ENCODE results near the gene LRRC37A3. TPM values are rescaled to one million over a fixed set of nuclear protein-coding genes. Genes with fewer than 3 reads are reported as not detected.
"Not testable (repeated sequence)": the region's sequence is repeated elsewhere in the genome, so short reads cannot be mapped to it uniquely, and the experiment has no call there.

The LRRC37A3 gene
- total RNA-seq, 1 donor from 2014 or later: 40.6 TPM

GRCh38 chr17:64927444-64927843 is 8.2 kb upstream of the LRRC37A3 start:
- not testable (repeated sequence) for H3K36me3 Mint-ChIP-seq (ENCODE audit: insufficient read depth); H3K27me3 Mint-ChIP-seq; H3K9me3 Mint-ChIP-seq (ENCODE audit: low read depth); H3K27ac Mint-ChIP-seq; H3K4me1 Mint-ChIP-seq (ENCODE audit: low read depth); H3K4me3 Mint-ChIP-seq (ENCODE audit: low read depth)
- TF ChIP-seq CTCF (IDR thresholded peaks at IDR 0.05; ENCODE audit: unreplicated experiment): peak; percentile 67
- peak; percentile 43 for DNase-seq (ENCODE audit: low spot score, unreplicated experiment)

GRCh38 chr17:64926430-64926829 is 7.2 kb upstream of the LRRC37A3 start:
- DNase-seq (ENCODE audit: low spot score, unreplicated experiment); H3K36me3 Mint-ChIP-seq (ENCODE audit: insufficient read depth); H3K27ac Mint-ChIP-seq: not testable (repeated sequence)

GRCh38 chr17:64925244-64925643 is 6.0 kb upstream of the LRRC37A3 start:
- DNase-seq (ENCODE audit: low spot score, unreplicated experiment); H3K27me3 Mint-ChIP-seq; H3K9me3 Mint-ChIP-seq (ENCODE audit: low read depth); H3K4me1 Mint-ChIP-seq (ENCODE audit: low read depth); H3K4me3 Mint-ChIP-seq (ENCODE audit: low read depth); H3K27ac Mint-ChIP-seq; H3K36me3 Mint-ChIP-seq (ENCODE audit: insufficient read depth): not testable (repeated sequence)

More at GRCh38 chr17:64926430-64926829, 7.2 kb upstream of the LRRC37A3 start:
- H3K4me3 Mint-ChIP-seq (ENCODE audit: low read depth); H3K9me3 Mint-ChIP-seq (ENCODE audit: low read depth); H3K27me3 Mint-ChIP-seq; H3K4me1 Mint-ChIP-seq (ENCODE audit: low read depth): not testable (repeated sequence)

- H3K4me3 Mint-ChIP-seq (ENCODE audit: low read depth); H3K27ac Mint-ChIP-seq; H3K9me3 Mint-ChIP-seq (ENCODE audit: low read depth); H3K4me1 Mint-ChIP-seq (ENCODE audit: low read depth); DNase-seq (ENCODE audit: low spot score, unreplicated experiment); H3K27me3 Mint-ChIP-seq; H3K36me3 Mint-ChIP-seq (ENCODE audit: insufficient read depth): not testable (repeated sequence)
These were observed 3.8 kb upstream of the LRRC37A3 start for GRCh38 chr17:64923051-64923568.

- Mint-ChIP-seq H3K27ac (peak overlapping the region; percentile 97), H3K4me3 (ENCODE audit: low read depth) (peak overlapping the region; percentile 81), H3K9me3 (ENCODE audit: low read depth) (no peaks in the 10 kb centered on the region), H3K4me1 (ENCODE audit: low read depth) (no peaks in the 10 kb centered on the region), H3K27me3 (peaks cover 2% of the 10 kb centered on the region), H3K36me3 (ENCODE audit: insufficient read depth) (no peaks in the 10 kb centered on the region)
- no peak for DNase-seq (ENCODE audit: low spot score, unreplicated experiment)
- TF ChIP-seq CTCF (IDR thresholded peaks at IDR 0.05; ENCODE audit: unreplicated experiment): no peak
These were observed 1.3 kb upstream of the LRRC37A3 start for GRCh38 chr17:64920419-64921172.

- H3K27ac Mint-ChIP-seq: peak overlapping the region; percentile 97
- H3K36me3 Mint-ChIP-seq (ENCODE audit: insufficient read depth): no peaks in the 10 kb centered on the region
- peak overlapping the region; percentile 81 for H3K4me3 Mint-ChIP-seq (ENCODE audit: low read depth)
- H3K27me3 Mint-ChIP-seq: peaks cover 2% of the 10 kb centered on the region
- no peak for TF ChIP-seq CTCF (IDR thresholded peaks at IDR 0.05; ENCODE audit: unreplicated experiment)
- H3K4me1 Mint-ChIP-seq (ENCODE audit: low read depth): no peaks in the 10 kb centered on the region
- DNase-seq (ENCODE audit: low spot score, unreplicated experiment): no peak
- no peaks in the 10 kb centered on the region for H3K9me3 Mint-ChIP-seq (ENCODE audit: low read depth)
These were observed 744 bp upstream of the LRRC37A3 start for GRCh38 chr17:64920026-64920418.

- H3K27me3 Mint-ChIP-seq; H3K36me3 Mint-ChIP-seq (ENCODE audit: insufficient read depth); H3K9me3 Mint-ChIP-seq (ENCODE audit: low read depth); H3K4me1 Mint-ChIP-seq (ENCODE audit: low read depth): not testable (repeated sequence)
- H3K4me3 Mint-ChIP-seq (ENCODE audit: low read depth): peak overlapping the region; percentile 81
- DNase-seq (ENCODE audit: low spot score, unreplicated experiment): peak; percentile 46
- H3K27ac Mint-ChIP-seq: peak overlapping the region; percentile 97
These were observed 413 bp downstream of the LRRC37A3 start for GRCh38 chr17:64918842-64919288.

- H3K27me3 Mint-ChIP-seq; H3K9me3 Mint-ChIP-seq (ENCODE audit: low read depth); H3K27ac Mint-ChIP-seq; DNase-seq (ENCODE audit: low spot score, unreplicated experiment); H3K4me1 Mint-ChIP-seq (ENCODE audit: low read depth); H3K4me3 Mint-ChIP-seq (ENCODE audit: low read depth); H3K36me3 Mint-ChIP-seq (ENCODE audit: insufficient read depth): not testable (repeated sequence)
These were observed 1.7 kb downstream of the LRRC37A3 start for GRCh38 chr17:64917540-64917939.

GRCh38 chr17:64915244-64915643 is 4.0 kb downstream of the LRRC37A3 start:
- DNase-seq (ENCODE audit: low spot score, unreplicated experiment); H3K9me3 Mint-ChIP-seq (ENCODE audit: low read depth); H3K27ac Mint-ChIP-seq; H3K4me3 Mint-ChIP-seq (ENCODE audit: low read depth); H3K4me1 Mint-ChIP-seq (ENCODE audit: low read depth); H3K27me3 Mint-ChIP-seq; H3K36me3 Mint-ChIP-seq (ENCODE audit: insufficient read depth): not testable (repeated sequence)

GRCh38 chr17:64910191-64910514 is 9.1 kb downstream of the LRRC37A3 start:
- H3K4me1 Mint-ChIP-seq (ENCODE audit: low read depth); H3K27me3 Mint-ChIP-seq; H3K9me3 Mint-ChIP-seq (ENCODE audit: low read depth); H3K4me3 Mint-ChIP-seq (ENCODE audit: low read depth); DNase-seq (ENCODE audit: low spot score, unreplicated experiment); H3K27ac Mint-ChIP-seq; H3K36me3 Mint-ChIP-seq (ENCODE audit: insufficient read depth): not testable (repeated sequence)

All from progenitor cell of endocrine pancreas (in vitro differentiated cells).